GM06990 (cell line): ENCODE measurements around the gene TOM1L2.

Experiments
- DNase-seq: peaks from one replicate; pipeline ENCODE4 v3.0.0-alpha.2; 2011; ENCODE audit not compliant: insufficient read length; ENCODE audit errors: extremely low read depth
- H3K27me3 ChIP-seq: replicated peaks from 2 replicates; pipeline ENCODE4 v1.6.0; 2011; ENCODE audit warnings: low read length; ENCODE audit not compliant: control insufficient read depth, insufficient read depth
- H3K36me3 ChIP-seq: 2 replicates; pipeline ENCODE4 v1.5.1; 2011; ENCODE audit warnings: low read length; ENCODE audit not compliant: control insufficient read depth, insufficient read depth
- H3K4me3 ChIP-seq: replicated peaks from 2 replicates; pipeline ENCODE4 v1.5.1; 2011; ENCODE audit warnings: low read depth, mild to moderate bottlenecking, control low read depth, low read length
- TF ChIP-seq, protein P1 (sequence below): IDR thresholded peaks from 2 replicates; pipeline ENCODE4 v1.5.1; 2011; ENCODE audit warnings: low read length, control low read depth, mild to moderate bottlenecking, inconsistent platforms; ENCODE audit not compliant: insufficient read depth, poor library complexity, severe bottlenecking

TOM1L2 gene

DNA sequence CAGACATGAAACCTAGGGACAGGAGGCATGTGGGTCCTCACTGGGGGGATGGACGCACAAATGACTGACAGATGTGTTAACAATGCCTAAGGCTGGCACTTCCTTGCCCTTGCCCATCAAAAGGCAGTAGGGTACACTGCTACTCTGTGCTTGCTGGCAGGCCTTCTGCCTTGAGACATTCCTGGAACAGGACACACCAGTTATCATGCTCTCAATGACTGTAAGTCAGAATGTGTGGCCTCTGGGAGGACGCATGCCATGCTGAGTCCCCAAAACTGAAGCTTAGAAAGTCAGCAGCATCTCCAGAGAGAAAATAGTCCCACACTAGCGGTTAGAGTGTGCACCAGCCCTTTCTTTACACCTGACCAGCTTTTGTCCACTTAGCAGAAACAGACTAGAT is 119.3 kb downstream of the TOM1L2 start:
- TF ChIP-seq, protein P1, sequence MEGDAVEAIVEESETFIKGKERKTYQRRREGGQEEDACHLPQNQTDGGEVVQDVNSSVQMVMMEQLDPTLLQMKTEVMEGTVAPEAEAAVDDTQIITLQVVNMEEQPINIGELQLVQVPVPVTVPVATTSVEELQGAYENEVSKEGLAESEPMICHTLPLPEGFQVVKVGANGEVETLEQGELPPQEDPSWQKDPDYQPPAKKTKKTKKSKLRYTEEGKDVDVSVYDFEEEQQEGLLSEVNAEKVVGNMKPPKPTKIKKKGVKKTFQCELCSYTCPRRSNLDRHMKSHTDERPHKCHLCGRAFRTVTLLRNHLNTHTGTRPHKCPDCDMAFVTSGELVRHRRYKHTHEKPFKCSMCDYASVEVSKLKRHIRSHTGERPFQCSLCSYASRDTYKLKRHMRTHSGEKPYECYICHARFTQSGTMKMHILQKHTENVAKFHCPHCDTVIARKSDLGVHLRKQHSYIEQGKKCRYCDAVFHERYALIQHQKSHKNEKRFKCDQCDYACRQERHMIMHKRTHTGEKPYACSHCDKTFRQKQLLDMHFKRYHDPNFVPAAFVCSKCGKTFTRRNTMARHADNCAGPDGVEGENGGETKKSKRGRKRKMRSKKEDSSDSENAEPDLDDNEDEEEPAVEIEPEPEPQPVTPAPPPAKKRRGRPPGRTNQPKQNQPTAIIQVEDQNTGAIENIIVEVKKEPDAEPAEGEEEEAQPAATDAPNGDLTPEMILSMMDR = no peak
- Histone ChIP-seq H3K4me3 (no peak overlapping the region), H3K36me3 (no peaks in the 10 kb centered on the region), H3K27me3 (no peaks in the 10 kb centered on the region)
- no peak for DNase-seq

DNA sequence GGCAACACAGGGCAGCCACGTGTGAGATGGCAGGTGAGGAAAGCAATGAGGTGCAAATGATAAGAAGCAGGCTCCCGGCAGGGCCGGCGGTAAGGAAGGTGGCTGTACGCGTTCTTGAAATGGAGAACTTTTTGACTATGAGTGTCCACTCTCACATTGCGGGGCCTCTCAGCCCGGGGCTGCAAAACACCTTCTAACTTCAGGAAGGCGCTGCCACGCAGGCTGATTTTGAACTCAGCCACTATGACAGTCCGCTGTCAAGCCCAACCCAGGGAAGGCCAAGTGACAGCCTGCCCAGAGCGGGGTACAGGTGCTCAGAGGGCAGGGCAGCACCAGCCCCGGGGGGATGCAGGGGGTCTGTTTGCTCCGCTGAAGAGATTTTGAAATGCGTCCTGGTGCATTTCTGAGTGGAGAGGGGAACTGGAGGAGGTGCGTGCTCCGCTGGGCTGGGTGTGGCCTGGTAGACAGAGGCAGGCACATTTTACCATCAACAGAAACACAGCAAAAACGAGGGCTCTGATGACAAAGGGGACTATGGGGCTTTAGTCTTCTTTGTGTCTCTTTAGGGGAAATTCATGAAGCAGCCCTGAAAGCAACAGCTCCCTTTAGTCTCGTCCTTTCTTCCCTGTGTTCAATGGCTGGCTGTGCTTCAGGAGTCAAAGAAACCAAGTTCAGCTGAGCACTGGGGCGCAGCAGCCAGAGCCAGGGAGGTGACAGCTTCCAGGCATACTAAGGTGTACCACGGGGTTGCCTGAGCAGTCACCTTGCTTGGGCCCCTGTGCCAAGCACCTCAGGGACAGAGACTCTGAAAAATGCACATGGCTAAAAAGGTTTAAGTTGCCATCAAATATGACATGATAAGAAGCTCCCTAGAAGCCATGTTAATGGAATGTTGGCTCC is 120.8 kb downstream of the TOM1L2 start:
- TF ChIP-seq, protein P1 = no peak
- H3K27me3 ChIP-seq = no peaks in the 10 kb centered on the region
- no peaks in the 10 kb centered on the region for H3K36me3 ChIP-seq
- DNase-seq = no peak
- H3K4me3 ChIP-seq = no peak overlapping the region

DNA sequence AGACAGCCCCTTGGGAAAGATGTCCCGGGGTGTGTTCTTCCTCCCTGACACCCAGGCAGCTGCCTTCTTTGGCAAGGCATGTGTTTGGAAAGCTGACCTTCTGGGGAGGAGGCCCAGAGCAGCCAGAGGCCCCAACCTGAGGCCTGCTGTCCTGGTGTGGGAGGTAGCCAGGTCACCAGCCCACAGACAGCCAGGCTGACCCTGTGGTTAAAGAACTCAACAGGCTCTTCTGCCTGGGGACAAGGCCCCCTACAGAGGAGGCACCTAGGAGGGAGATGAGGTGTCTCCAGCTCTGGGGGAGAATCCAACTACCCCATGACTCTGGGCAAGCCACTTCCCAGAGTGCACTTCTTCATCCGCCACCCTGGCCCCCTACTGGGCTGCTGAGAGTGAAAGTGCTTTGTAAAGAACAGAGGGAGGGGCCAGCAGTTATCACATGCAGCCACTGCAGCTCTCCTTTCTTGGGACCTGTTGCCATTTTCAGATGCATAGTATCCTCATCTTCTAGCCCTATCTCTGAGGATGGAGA is 122.3 kb downstream of the TOM1L2 start:
- DNase-seq = peak; percentile 55
- Histone ChIP-seq H3K27me3 (no peaks in the 10 kb centered on the region), H3K4me3 (no peak overlapping the region), H3K36me3 (no peaks in the 10 kb centered on the region)
- TF ChIP-seq, protein P1 = no peak

DNA sequence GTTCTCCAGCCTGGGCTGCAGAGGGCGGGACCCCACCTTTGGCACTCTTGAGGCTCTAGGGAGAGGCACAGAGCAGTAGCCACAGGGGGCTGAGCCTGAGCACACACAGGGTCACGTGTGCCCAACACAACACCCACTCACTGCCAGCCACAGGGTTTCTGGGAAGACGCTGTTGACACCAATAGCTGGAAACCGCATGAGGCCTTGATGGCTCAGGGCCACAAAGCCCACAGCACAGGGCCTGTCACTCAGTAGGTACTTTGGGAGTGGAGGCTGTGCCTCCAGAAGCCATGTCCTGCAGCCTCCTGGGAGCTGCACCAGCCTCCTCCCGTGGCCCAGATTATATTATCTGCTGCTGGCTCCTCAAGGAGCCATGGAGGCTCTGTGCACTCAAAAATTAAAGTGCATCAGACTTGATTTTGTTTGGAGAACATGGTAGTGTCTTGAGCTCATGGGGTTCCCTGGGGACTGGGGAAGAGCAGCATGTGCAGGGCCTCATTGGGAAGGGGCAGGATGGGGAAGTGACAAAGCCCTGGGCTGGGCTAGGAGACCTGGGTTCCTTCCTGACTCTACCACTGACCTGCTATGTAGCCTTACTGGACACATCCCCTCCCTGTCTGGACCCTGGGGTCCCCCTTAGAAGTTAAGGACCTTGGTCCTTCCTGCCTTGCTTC is 122.9 kb downstream of the TOM1L2 start:
- TF ChIP-seq, protein P1 = no peak
- H3K36me3 ChIP-seq = no peaks in the 10 kb centered on the region
- H3K27me3 ChIP-seq = no peaks in the 10 kb centered on the region
- no peak overlapping the region for H3K4me3 ChIP-seq
- DNase-seq = peak; percentile 52

DNA sequence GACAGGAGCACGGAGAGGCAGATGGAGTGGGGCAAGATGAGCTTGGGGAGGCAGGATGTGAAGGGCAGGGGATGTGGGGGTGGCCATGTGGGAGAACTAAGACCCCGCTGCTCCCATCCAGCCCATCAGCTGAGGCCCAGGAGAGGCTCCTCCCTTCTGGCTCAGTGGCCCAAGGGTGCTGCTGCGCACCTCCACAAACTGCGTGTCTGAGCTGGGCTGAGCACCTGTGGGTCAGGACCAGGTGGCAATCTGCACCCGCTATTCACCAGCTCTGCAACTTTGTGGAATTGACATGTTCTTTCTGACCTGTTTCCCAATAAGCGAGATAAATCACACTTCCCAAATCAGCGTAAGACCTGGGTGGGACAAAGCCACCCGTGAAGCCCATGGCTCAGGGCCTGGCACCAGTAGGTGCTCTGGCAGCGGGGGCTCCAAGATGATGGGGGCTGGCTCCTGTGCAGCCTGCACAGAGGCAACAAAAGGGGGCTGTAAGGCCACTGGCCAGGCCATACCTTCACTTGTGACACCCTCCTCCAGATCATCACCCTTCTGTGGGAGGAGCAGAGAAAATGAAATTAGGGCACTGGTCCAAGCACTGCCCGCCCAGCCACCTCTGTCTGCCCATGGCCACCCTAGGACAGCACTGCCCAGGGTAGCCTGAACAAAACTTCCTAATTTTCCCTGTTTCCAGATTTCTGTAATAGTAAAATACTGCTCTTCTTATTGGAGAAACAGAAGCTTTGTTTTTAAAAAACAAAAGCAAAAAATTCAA is 123.7 kb downstream of the TOM1L2 start:
- no peak for DNase-seq
- H3K27me3 ChIP-seq = no peaks in the 10 kb centered on the region
- TF ChIP-seq, protein P1 = no peak
- H3K36me3 ChIP-seq = no peaks in the 10 kb centered on the region
- no peak overlapping the region for H3K4me3 ChIP-seq
